Endometrial microvascular endothelial cells (primary cell): Measurements from ENCODE around the gene TMPRSS4. TPM values are rescaled to one million over a fixed set of nuclear protein-coding genes. Genes with fewer than 3 reads are reported as not detected.

Experiments
- in situ Hi-C: cut with HindIII; loops from 2 replicates; pipeline ENCODE4 v1.10.0; 2017; ENCODE audit warnings: low sequenced_read_pairs, low pct_unique_long_range_greater_than_20kb; ENCODE audit errors: inconsistent ontology term
- total RNA-seq: library from RNA; depleted of rRNA; stranded (reverse); fragments of >200 nt; gene quantifications from one replicate; pipeline ENCODE4 v1.2.3, GENCODE V29; 2015; ENCODE audit errors: inconsistent ontology term

Gene TMPRSS4, protein sequence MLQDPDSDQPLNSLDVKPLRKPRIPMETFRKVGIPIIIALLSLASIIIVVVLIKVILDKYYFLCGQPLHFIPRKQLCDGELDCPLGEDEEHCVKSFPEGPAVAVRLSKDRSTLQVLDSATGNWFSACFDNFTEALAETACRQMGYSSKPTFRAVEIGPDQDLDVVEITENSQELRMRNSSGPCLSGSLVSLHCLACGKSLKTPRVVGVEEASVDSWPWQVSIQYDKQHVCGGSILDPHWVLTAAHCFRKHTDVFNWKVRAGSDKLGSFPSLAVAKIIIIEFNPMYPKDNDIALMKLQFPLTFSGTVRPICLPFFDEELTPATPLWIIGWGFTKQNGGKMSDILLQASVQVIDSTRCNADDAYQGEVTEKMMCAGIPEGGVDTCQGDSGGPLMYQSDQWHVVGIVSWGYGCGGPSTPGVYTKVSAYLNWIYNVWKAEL
- total RNA-seq: not detected

DNA sequence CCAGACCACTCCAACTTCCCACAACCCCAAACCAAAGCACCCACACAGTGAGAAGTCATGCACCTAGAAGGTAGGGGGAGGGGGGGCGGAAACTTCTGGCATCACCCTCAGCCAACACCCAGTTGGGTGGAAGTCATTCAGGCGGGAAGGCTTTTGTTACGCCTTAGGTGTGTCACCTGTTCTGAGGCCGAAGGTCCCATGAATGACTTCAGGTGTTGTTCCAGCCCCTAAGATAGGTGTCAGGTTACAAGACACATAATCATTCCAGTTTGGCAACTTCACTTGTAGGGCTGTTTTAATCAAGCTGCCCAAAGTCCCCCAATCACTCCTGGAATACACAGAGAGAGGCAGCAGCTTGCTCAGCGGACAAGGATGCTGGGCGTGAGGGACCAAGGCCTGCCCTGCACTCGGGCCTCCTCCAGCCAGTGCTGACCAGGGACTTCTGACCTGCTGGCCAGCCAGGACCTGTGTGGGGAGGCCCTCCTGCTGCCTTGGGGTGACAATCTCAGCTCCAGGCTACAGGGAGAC lies at the start of gene TMPRSS4:
TMPRSS4 (plus strand) TSS at position 325 of the 528 bp plus-strand sequence. CDS start 225 bp downstream, outside the sequence.
- in situ Hi-C loops: no loop called here

DNA sequence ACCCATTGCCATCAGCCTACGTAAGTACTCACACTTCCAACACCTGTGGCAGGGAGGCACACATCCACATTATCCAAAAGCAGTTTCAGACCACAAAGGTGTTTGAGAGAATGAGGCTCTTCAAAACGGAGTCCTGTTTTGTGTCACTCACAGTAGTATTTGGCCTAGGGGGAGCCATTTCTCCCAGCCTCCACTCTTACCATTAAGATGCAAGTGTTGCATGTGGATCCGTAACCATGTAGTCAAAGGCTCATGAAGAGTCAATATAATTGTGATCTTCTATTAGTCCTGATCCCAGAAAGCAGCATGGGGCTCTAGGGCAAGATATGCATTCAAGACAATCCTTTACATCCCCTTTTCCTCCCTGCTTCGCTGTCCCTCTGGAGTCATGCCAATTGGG lies 49.2 kb upstream of the TMPRSS4 start:
- in situ Hi-C loops: no loop called here

DNA sequence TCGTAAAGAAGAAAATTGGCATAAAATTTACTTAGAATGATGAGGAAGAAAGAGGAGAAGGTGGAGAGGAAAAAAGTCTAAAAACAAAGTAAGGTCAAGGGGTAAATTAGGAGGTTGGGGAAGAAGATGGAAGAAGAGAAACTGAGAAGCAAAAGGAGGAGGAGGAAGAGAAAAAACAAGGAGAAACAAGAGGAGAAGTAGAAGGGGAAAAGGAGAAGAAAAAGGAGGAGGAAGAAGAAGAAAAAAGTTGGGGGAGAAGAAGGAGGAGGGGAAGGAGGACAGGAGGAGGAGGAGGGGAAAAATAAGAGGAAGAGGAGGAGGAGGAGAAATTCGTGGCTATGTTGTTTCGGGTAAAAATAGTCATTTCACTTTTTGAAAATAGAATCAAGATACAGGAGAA lies 48.3 kb upstream of the TMPRSS4 start:
- in situ Hi-C loops: no loop called here

DNA sequence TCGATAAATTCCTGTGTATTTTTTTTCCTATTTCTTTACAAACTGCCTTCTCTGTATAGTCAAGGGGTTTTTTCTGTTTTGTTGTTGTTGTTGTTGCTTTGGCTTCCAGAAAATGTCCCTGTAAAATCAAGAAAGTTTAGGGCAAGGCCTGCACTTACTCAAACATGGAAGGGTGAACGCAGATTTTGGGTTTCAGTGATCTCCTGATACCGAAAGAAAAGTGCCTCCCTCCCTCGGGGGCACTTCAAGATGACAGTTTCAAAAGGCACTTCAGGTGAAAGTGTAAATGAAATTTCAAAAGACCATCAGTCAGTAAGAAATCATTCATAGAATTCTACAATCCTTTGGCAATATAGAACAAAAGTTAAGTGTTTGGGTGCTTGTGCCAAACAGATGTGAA lies 43.4 kb upstream of the TMPRSS4 start:
- in situ Hi-C loops: no loop called here

DNA sequence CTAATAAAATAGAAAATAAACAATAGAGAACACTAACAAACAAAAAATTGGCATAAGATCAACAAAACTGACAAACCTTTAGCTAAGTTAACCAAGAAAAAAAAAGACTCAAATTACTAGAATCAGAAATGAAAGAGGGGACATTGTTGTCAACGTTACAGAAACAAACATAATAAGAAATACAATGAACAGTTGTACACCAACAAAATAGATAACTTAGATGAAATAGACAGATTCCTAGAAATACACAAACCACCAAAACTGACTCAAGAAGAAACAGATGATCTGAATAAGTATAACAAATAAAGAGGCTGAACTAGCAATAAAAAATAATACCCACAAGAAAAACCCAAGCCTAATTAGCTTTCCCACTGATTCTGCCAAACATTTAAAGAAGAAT lies 34.7 kb upstream of the TMPRSS4 start:
- in situ Hi-C loops: no loop called here

DNA sequence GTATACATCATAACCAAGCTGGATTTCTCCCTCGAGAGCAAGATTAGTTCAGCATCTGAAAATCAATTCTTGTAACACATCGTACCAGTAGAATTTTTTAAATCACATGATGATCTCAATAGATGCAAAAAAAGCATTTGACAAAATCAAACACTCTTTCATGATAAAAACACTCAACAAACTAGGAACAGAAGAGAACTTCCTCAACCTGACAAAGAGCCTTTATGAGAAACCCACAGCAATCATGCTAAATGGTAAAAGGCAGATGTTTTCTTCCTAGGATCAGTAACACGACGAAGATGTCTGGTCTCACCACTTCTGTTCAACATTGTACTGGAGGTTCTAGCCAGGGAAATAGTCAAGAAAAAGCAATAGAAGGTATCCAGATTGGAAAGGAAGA lies 34.1 kb upstream of the TMPRSS4 start:
- in situ Hi-C loops: no loop called here

DNA sequence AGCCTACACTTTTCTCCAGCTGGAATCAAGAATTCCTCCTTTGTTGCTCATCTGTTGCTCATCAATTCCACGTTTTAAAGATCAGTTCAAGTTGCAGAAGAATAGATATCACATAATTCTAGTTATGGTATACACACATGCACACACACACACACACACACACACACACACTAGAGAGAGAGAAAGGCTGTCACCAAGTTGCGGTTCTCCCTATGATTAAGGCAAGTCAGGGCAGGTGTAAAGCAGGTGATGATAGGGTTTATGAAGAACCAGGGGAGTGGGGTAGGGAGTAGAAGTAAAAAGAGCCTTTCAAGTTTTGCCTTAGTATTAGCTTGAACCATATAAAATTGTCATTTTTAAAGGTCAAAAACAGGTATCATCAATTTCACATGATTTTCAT lies 31.7 kb upstream of the TMPRSS4 start:
- in situ Hi-C loops: no loop called here

DNA sequence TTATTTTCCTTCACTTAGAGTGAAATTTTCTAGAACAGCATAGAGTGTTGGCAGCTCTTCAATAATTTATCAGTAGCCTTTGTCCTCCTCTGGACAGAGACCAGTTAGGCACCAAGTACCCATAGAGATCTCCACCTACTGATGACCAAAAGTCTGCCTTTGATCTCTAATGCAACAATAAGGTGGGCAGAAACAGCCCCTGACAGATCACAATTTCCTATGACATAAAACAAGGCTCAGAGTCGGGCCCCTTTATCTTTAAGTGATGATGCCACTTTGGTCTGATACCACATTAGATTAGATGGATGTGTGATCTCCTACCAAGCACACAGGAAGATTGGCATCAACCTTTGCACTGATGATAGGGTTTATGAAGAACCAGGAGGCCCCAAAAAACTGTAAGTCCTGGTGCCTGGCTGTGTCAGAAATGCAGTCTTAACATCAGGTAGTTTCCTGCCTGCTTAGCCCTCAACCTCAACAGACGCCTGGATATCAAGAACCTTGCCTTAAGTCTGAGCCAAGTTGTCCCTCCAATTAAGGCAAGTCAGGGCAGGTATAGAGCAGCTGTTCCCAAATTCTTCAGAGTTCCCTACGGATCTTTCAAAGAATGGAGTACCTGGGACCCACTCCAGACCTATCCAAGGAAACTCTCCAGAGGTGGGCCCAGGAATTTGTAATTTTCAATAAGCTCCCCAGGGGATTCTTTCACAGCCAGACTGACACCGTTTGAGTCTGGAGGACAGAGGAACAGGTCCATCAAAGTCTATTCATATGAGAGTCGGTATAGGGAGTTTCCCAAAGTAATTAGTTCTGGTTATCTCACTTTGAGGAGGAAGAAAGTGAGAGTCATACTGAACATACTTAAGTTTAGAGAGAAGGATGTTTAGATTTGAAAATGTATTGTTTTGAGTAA lies 30.6 kb upstream of the TMPRSS4 start:
- in situ Hi-C loops: no loop called here

DNA sequence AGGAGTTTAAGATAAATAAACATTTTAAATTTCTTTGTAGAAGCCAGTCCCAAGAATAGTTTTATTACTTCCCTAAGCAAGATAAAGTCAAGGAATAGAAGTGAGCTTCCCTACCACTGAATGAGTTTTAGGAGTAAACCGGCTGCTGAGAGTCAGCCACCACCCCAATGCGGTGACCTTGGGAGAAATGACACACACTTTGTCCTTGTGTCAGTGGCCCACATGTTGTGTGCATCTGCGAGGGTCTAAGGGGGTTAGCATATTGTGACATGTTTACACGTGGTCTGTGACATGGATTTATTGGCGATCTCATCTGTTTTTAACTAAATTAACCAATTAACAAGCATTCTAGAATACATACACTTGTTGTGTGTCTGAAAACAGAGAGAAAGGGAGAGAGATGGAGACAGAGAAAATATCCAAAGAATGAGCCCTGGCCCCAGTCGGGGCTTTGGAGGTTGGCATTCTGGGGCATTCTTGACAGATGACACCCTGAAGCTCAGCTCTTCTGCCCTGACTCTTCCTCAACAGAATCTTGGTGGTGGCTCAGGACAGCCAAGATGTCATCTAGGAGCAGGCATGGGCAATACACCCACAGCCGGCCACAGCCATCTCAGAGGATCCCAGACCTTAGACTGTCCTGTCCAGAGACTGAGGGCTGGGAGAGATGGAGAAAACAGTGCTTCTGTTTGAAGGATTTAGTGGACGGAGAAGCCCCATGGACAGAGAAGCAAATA lies 29.7 kb upstream of the TMPRSS4 start:
- in situ Hi-C loops: no loop called here

DNA sequence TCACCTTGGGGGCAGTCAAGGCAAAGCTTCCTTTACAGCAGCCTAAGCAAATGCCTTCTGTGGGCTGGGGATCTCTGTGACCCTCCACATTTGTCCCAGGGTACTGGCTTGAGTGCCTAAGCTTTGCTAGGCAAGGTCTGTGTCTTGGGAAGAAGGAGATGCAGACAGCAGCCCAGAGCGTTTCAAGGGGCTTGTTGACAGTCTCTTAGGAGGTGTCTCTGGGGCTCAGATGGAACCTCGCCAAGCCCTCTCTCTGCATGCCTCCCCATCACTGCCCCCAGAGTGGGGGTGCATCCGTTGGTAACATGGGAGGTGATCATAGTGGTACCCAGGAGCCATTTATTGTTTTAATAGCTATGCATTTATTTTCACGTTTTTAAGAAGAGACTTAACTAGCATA lies 29.1 kb upstream of the TMPRSS4 start:
- in situ Hi-C loops: no loop called here

DNA sequence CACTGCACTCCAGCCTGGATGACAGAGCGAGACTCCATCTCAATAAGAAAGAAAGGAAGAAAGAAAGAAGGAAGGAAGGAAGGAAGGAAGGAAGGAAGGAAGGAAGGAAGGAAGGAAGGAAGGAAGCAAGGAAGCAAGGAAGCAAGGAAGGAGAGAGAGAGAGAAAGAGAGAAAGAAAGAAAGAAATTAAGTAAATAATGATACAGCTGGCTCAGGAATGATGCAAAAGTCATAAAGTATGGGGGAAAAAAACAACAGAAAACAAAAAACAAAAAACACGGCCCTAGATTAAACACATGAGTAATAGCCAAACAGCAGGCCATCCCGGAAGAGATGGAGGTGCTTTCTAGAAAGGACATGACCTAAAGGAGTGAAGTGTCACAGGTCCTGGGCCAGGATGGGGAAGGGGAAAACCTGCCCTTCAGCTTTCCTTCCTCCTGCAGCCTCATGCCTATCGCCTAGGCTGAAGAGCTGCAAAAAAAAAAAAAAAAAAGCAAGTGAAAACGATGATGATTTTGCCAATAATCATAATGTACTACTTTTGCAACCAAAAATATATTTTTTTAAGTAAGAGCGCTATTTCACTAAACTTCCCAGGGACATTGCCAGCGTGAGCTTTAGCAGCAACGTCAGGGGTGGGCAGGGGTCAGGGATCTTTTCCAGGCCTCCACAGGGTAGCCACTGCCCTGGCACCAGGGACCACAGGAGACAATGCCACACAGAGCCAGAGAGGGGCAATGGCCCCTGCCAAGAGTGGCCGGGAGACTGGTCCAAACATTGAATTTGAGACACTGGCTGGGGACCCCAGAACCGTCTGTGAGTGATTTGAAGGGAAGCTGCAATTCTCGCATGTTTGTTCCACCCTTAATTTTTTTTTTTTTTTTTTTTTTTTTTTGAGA lies 28.2 kb upstream of the TMPRSS4 start:
- in situ Hi-C loops: no loop called here

DNA sequence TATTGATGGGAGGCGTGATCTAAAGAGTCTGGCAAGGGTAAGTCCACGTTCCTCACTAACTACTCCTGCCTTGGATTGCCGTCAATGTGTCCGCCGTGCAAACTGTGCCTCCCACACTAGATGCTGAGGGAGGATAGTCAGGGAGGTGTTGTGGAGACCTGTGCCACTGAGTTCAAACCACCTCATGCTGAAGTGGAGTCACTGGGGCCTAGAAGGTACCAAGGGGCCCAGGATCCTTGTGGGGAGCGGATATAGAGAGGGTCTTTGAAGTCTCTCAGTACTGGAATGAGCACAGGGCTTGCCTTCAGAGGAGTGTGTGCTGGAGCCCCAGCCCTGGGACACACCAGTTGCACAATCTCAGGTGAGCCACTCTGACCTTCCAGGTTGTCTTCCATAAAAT lies 27.1 kb upstream of the TMPRSS4 start:
- in situ Hi-C loops: no loop called here

DNA sequence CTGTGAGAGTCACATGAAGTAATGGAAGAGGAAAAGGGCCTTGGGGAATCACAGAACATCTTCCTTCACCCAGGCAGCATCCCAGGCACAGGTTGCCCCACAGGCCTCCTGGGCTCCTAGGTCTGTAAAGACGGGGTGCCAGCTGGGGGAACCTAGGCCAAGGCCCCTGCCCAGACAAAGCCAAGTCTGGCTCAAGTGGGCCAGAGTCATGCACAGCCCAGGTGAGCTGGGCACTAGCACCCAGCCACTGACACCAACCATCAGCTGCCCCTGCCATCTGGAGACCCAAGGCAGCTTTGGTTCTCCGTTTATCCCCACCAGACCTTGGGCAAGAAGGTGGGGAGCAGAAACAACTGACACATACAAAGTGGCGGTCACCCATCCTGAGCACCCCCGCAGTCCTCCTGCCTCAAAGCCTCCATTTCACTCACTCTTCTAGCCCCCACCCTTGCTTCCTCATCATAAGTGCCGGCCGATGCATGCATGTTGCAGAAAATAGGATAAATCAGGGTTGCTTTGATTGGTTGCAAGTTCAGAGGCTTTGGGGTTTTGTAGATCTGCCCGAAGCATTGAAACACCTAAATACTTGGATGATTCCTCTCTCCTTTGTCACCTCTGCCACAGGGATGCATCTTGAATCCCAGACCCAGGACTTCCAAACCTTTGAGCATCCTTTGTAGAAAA lies 26.5 kb upstream of the TMPRSS4 start:
- in situ Hi-C loops: no loop called here

DNA sequence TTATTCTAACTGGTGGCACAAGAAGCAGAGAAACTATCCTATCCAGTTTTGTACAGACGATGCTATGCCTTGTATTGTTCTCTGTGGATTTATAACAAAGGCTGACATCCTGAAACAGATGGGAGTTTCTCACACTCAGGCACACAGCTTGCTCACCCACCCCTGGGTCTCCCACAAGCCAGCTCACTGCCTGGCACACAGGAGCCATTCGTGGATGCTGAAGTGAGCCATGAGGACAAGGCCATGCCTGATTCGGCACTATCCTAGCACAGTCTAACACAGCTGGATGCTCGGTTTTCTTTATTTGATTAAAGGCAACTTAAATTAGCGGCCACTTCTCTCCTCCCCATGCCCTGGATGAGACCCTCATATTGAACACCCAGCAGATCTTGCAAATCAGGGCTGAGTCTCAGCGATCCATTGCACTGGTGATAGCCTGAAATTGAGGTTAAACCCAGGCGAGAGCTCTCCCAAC lies 25.7 kb upstream of the TMPRSS4 start:
- in situ Hi-C loops: no loop called here

DNA sequence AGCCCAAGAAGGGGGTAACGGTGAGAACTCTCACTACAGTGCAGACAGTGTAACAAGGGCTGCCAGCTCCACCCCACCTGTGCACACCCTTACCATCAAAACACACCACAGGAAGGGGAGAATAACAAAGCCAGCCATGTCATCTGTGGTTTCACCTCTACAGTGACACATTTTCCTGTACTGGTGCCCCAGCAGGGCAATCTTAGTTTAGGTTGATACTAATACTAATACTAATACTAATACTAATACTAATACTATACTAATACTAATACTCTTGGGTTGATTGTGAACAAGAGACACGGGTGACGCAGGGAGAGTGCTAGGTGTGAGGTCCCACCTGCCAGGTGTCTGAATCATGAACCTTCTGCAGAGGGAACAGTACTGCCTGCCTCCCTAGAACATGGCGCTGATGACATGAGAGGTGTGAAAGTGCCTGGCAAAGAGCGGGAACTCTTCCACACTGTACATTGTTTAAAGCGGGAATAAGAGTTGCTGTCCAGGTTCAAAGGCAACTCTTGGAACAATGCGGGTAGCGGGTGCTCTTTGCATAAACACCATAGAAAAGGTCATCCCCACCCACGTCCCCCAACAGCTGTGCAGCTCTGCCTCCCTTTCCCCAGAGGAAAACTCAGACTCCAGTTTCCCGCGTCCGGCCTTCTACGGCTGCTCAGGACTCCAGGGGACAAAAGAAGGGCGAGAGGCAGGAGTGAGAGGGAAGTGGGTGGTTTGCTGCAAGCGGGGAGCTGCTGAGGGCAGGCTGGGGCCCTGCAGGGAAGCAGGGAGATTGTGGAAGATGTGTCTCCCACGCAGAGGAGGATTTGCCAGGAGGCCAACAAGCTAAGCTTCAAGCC lies 25.0 kb upstream of the TMPRSS4 start:
- in situ Hi-C loops: no loop called here

DNA sequence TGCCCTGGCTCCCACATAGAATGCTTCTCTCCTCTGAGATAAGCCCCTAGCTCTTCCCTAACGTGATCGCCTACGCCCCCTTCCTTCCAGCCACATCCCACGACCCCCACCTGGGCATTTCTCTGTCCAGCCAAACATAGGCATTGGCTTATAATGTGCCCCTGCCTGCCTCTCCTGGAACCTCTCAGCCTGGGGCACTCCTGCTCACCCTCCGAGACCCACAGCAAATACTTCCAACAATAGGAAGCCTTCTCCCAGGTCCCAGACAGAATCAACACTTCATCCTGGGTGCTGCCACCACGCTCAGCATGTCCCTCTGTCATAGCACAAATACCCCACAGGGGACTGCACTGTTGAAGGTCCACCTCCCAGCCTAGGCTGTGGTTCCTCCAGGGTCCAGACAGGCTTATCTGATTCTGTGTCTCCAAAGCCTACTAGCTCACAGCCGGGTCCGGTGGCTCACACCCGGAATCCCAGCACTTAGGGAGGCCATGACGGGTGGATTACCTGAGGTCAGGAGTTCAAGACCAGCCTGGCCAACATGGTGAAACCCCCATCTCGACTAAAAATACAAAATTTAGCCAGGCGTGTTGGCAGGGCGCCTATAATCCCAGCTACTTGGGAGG lies 24.2 kb upstream of the TMPRSS4 start:
- in situ Hi-C loops: no loop called here
